Activated naive CD8-positive, alpha-beta T cell treated with anti-CD3 and anti-CD28 coated beads, Interleukin-2, amount 10 ng/mL, durations not matched to agents 7 days and 5 days (primary cell): ENCODE results near the gene SUCNR1. TPM values are rescaled to one million over a fixed set of nuclear protein-coding genes. Genes with fewer than 3 reads are reported as not detected.
"Not testable (repeated sequence)": the region's sequence is repeated elsewhere in the genome, so short reads cannot be mapped to it uniquely, and the experiment has no call there.

Experiments used
- ATAC-seq: fragments of 150-1000 bp; cut with Tn5 transposase; one replicate; pipeline ENCODE4 v1.10.0; 2021; ENCODE audit warnings: low read depth, moderate library complexity
- POLR2A ChIA-PET: fragments of 350-600 bp; sonication (Branson Sonifier 250); formaldehyde crosslinking; loops from one replicate; lab custom pipeline; 2021; ENCODE audit warnings: antibody characterized with exemption; lab: Charles Lee
- DNase-seq: peaks from one replicate; pipeline ENCODE4 v3.0.0; 2021
- H3K27ac Mint-ChIP-seq: one replicate; pipeline ENCODE4 v1.8.0; 2022; ENCODE audit warnings: mild to moderate bottlenecking, mixed read lengths
- H3K27me3 Mint-ChIP-seq: one replicate; pipeline ENCODE4 v1.8.0; 2022; ENCODE audit warnings: mild to moderate bottlenecking, moderate library complexity, mixed read lengths
- H3K36me3 Mint-ChIP-seq: one replicate; pipeline ENCODE4 v1.8.0; 2021; ENCODE audit warnings: mild to moderate bottlenecking, mixed read lengths
- H3K4me1 Mint-ChIP-seq: one replicate; pipeline ENCODE4 v1.8.0; 2021; ENCODE audit warnings: mixed read lengths
- H3K4me3 Mint-ChIP-seq: one replicate; pipeline ENCODE4 v1.8.0; 2022; ENCODE audit warnings: mild to moderate bottlenecking, moderate library complexity, mixed read lengths
- H3K9me3 Mint-ChIP-seq: one replicate; pipeline ENCODE4 v1.8.0; 2021; ENCODE audit warnings: mixed read lengths
- total RNA-seq, 2 experiments: library from RNA; stranded (reverse); gene quantifications; one replicate each; pipeline ENCODE4 v1.2.3, GENCODE V29; 2021

SUCNR1 gene
- total RNA-seq, 2 experiments from 2014 or later = 0.06 to 0.08 TPM

- H3K36me3 Mint-ChIP-seq = no peaks in the 10 kb centered on the region
- peaks cover 4% of the 10 kb centered on the region for H3K27me3 Mint-ChIP-seq
- POLR2A ChIA-PET = interaction anchor here (0.6 kb wide), 1 partner anchor 750 kb away, joined by 4 read pairs; no protein-coding TSS in a partner anchor
- no peak overlapping the region for H3K27ac Mint-ChIP-seq
- DNase-seq (no peak), ATAC-seq (no peak)
- H3K4me3 Mint-ChIP-seq = no peak overlapping the region
- H3K9me3 Mint-ChIP-seq = no peaks in the 10 kb centered on the region
- no peaks in the 10 kb centered on the region for H3K4me1 Mint-ChIP-seq
These were observed 45.5 kb downstream of the SUCNR1 start for GRCh38 chr3:151919030-151919328.

- no peak for ATAC-seq
- Mint-ChIP-seq H3K36me3 (no peaks in the 10 kb centered on the region), H3K9me3 (no peaks in the 10 kb centered on the region), H3K4me1 (no peaks in the 10 kb centered on the region), H3K4me3 (no peak overlapping the region), H3K27ac (no peak overlapping the region), H3K27me3 (peaks cover 4% of the 10 kb centered on the region)
- DNase-seq = no peak
- POLR2A ChIA-PET = no interaction called here
These were observed 46.0 kb downstream of the SUCNR1 start for GRCh38 chr3:151919446-151919845.

DNA sequence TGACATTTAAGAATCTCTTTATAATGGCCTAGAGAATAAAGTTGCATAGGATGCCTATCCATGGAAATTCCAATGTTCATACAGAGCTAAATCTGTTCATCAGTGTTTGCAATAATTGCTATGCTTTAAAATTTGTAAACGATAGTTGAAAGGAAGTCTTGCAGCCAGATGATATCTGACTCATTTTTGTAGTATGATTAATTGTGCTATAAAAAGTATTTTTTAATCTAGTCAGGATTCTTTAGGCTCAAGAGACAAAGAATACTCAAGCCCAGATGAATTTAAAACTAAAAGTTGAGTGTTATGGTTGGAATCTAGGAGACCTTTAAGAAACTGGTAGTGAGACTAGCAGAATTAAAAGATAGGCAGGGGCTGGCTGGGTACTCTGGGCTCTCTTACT, 50.5 kb downstream of the SUCNR1 start:
- ATAC-seq = no peak
- POLR2A ChIA-PET = no interaction called here
- Mint-ChIP-seq H3K36me3 (no peaks in the 10 kb centered on the region), H3K4me3 (no peak overlapping the region), H3K27ac (no peak overlapping the region), H3K27me3 (peaks cover 6% of the 10 kb centered on the region), H3K4me1 (peaks cover 5% of the 10 kb centered on the region), H3K9me3 (no peaks in the 10 kb centered on the region)
- no peak for DNase-seq

GRCh38 chr3:151924753-151925152, 51.3 kb downstream of the SUCNR1 start:
- Mint-ChIP-seq H3K4me1 (peaks cover 5% of the 10 kb centered on the region), H3K4me3 (no peak overlapping the region), H3K9me3 (no peaks in the 10 kb centered on the region), H3K36me3 (no peaks in the 10 kb centered on the region), H3K27ac (no peak overlapping the region), H3K27me3 (peaks cover 6% of the 10 kb centered on the region)
- ATAC-seq (no peak), DNase-seq (no peak)
- POLR2A ChIA-PET = no interaction called here

GRCh38 chr3:151925419-151925818, 52.0 kb downstream of the SUCNR1 start:
- Mint-ChIP-seq H3K4me3 (no peak overlapping the region), H3K27ac (no peak overlapping the region), H3K36me3 (no peaks in the 10 kb centered on the region), H3K27me3 (peaks cover 6% of the 10 kb centered on the region), H3K4me1 (peaks cover 5% of the 10 kb centered on the region), H3K9me3 (no peaks in the 10 kb centered on the region)
- POLR2A ChIA-PET = no interaction called here
- no peak for DNase-seq
- ATAC-seq = no peak

GRCh38 chr3:151925876-151926275, 52.4 kb downstream of the SUCNR1 start:
- Mint-ChIP-seq H3K36me3 (no peaks in the 10 kb centered on the region), H3K27ac (no peak overlapping the region), H3K9me3 (no peaks in the 10 kb centered on the region), H3K4me1 (peaks cover 5% of the 10 kb centered on the region), H3K4me3 (no peak overlapping the region), H3K27me3 (peaks cover 6% of the 10 kb centered on the region)
- no peak for ATAC-seq
- POLR2A ChIA-PET = no interaction called here
- no peak for DNase-seq

- DNase-seq (no peak), ATAC-seq (no peak)
- peaks cover 6% of the 10 kb centered on the region for H3K27me3 Mint-ChIP-seq
- peaks cover 5% of the 10 kb centered on the region for H3K4me1 Mint-ChIP-seq
- H3K27ac Mint-ChIP-seq = no peak overlapping the region
- H3K9me3 Mint-ChIP-seq = no peaks in the 10 kb centered on the region
- POLR2A ChIA-PET = no interaction called here
- H3K4me3 Mint-ChIP-seq = no peak overlapping the region
- no peaks in the 10 kb centered on the region for H3K36me3 Mint-ChIP-seq
These were observed 53.5 kb downstream of the SUCNR1 start for GRCh38 chr3:151926956-151927355.

DNA sequence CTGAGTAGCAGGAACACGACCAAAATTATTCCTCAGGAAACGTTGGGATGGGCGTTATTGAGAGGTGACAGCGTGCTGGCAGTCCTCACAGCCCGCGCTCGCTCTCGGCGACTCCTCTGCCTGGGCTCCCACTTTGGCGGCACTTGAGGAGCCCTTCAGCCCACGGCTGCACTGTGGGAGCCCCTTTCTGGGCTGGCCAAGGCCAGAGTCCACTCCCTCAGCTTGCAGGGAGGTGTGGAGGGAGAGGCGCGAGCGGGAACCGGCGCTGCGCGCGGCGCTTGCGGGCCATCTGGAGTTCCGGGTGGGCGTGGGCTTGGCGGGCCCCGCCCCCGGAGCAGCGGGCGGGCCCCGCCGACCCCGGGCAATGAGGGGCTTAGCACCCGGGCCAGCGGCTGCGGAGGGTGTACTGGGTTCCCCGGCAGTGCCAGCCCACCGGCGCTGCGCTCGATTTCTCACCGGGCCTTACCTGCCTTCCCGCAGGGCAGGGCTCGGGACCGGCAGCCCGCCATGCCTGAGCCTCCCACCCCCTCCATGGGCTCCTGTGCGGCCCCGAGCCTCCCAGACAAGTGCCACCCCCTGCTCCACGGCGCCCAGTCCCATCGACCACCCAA, 54.6 kb downstream of the SUCNR1 start:
- POLR2A ChIA-PET = not testable (repeated sequence)

GRCh38 chr3:151931171-151931570, 57.7 kb downstream of the SUCNR1 start:
- Mint-ChIP-seq H3K4me1 (no peaks in the 10 kb centered on the region), H3K36me3 (no peaks in the 10 kb centered on the region), H3K9me3 (no peaks in the 10 kb centered on the region), H3K4me3 (no peak overlapping the region), H3K27me3 (peaks cover 3% of the 10 kb centered on the region), H3K27ac (no peak overlapping the region)
- ATAC-seq (no peak), DNase-seq (no peak)
- POLR2A ChIA-PET = no interaction called here

More for the DNA sequence above, 54.6 kb downstream of the SUCNR1 start:
- ATAC-seq, H3K4me1 Mint-ChIP-seq, H3K27ac Mint-ChIP-seq, H3K4me3 Mint-ChIP-seq, H3K27me3 Mint-ChIP-seq, H3K9me3 Mint-ChIP-seq, H3K36me3 Mint-ChIP-seq, DNase-seq: not testable (repeated sequence)

DNA sequence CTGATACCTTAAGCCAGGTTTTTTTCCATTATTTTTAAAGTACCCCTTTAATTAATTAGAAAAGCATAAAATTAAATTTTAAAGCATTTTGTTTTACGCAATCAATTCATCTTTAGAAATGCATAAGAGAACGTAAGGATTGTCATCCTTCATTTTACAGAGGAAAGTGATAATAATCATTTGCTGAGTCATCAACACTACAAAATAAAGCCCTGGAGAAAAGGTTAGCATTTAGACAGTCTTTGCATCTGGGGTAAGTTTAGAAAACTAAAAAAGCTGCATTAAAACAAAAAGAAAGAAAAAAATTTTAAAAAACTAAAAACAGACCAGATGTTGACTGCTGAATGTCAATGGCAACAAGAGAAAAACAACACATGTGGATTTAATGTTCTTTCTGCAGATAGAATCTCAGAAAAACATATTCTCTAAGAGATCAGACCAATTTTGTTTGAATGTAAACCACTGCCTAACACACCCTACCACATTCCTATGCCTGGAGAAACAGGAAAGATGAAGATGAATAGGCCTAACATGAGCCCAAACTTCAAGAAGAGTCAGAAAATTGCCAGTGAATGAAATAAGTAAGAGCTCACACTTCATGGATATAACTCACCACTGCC, 59.9 kb downstream of the SUCNR1 start:
- POLR2A ChIA-PET = no interaction called here
- no peaks in the 10 kb centered on the region for H3K9me3 Mint-ChIP-seq

More for the DNA sequence above, 59.9 kb downstream of the SUCNR1 start:
- no peak overlapping the region for H3K27ac Mint-ChIP-seq
- H3K27me3 Mint-ChIP-seq = peaks cover 4% of the 10 kb centered on the region
- no peaks in the 10 kb centered on the region for H3K36me3 Mint-ChIP-seq
- DNase-seq = no peak
- no peak overlapping the region for H3K4me3 Mint-ChIP-seq
- H3K4me1 Mint-ChIP-seq = no peaks in the 10 kb centered on the region
- no peak for ATAC-seq

Other genes with a start within 250 kb of the SUCNR1 start
- not detected for gene AADACL2, start 139.7 kb upstream of the SUCNR1 start, total RNA-seq
- gene AADAC, start 59.5 kb upstream of the SUCNR1 start, total RNA-seq = not detected